LNCAP (cell line): Measurements from ENCODE around the gene RAD52.

Experiments used
- CTCF ChIP-seq: fragments of 450-650 bp; IDR thresholded peaks from 2 replicates; pipeline ENCODE4 v1.5.1; 2017; ENCODE audit warnings: mild to moderate bottlenecking

RAD52 gene

DNA sequence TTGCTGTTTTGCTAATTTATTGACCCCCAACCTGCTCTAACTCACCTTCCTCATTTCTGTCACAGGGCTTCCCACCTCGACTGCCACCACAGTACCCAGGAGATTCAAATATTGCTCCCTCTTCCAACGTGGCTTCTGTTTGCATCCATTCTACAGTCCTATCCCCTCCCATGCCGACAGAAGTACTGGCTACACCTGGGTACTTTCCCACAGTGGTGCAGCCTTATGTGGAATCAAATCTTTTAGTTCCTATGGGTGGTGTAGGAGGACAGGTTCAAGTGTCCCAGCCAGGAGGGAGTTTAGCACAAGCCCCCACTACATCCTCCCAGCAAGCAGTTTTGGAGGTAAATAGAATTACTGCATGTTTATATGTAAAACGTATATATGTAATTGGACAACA lies 68.8 kb downstream of the RAD52 start:
- no peak for TF ChIP-seq CTCF

- TF ChIP-seq CTCF = no peak
Measured at GRCh38 chr12:879641-880040, 69.9 kb downstream of the RAD52 start.

DNA sequence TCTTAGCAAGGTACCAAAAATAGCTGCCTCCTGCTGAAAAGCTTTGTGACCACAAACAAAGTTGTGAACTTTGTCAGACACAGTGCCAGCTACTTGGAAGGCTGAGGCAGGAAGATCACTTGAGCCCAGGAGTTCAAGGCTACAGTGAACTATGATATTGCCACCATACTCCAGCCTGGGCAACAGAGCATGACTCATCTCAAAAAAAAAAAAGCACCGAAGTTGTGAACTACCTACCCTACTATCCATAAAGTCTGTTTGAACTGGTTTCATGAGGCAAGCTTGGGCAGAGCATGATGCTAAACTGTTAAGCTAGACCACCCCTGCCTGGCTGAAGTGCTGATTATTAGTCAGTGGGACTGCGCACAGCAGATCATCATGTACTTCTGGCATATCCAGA lies 75.5 kb downstream of the RAD52 start:
- no peak for TF ChIP-seq CTCF

DNA sequence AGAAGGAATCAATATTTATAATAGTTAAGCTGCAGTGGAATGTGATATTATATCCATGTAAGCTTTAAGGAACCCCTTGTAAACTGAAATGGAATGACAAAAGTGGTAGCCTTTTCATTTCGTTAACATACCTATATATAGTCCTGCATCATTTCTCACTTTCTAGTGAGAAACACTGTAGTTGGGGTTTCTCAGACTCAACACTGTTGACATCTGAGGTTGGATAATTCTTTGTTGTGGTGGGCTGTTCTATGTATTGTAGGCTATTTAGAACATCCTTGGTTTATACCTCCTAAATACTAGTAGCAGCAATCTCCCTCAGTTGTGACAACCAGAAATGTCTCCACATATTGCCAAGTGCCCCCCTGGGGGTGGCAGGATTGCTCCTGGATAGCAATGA lies 79.1 kb downstream of the RAD52 start:
- no peak for TF ChIP-seq CTCF

- no peak for TF ChIP-seq CTCF
Measured at GRCh38 chr12:868722-869121, 80.8 kb downstream of the RAD52 start.

- no peak for TF ChIP-seq CTCF
Measured at GRCh38 chr12:867905-868304, 81.6 kb downstream of the RAD52 start.

- TF ChIP-seq CTCF = no peak
Measured at GRCh38 chr12:865614-866013, 83.9 kb downstream of the RAD52 start.

DNA sequence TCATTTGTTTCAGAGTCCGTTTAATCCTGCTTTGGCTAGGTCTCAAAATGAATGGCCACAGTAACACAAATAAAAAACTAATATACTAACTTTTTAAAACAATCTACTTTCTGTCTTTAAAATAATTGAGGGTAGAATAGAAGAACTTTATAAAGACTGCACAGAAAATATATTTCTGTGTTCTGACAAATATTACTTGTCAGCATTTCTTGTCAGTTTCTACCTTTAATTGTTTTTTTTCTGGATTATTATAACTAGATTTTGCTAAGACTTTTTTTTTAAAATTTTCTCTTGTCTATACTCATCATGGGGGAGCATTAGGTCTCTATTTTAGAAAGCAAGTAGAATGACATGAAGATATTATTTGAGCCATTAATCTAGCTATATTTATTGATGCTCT lies 86.2 kb downstream of the RAD52 start:
- no peak for TF ChIP-seq CTCF
